ENCODE measurements around the gene FOXP1.

DNA sequence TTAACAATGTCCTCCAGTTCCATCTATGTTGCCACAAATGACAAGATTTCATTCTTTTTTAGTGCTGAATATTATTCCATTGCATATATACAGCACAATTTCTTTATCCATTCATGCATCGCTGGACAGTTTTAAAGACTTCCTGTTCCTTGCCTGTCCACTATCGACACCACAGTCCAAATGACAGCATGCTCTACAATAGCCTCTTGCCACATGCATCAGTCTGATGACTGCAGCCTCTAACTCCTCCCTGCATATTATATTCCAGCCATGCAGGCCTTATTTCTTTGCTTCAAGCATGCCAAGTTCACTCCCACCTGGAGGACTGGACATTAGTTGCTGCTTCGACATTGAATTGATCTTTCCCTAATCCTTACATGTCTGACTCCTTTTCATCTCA is 306.2 kb downstream of the FOXP1 start:
- TF ChIP-seq ZBTB8A (CRISPR knock-in tag; IDR thresholded peaks at IDR 0.05; ENCODE audit: borderline replicate concordance, low read depth), result no peak
- TF ChIP-seq ZNF124 (CRISPR knock-in tag; IDR thresholded peaks at IDR 0.05), result no peak
- TF ChIP-seq CTCF (CRISPR knock-in tag; IDR thresholded peaks at IDR 0.05), result no peak
- TF ChIP-seq MXI1 (IDR thresholded peaks at IDR 0.05; ENCODE audit: borderline replicate concordance, low read depth, low read length), result no peak
- no peak for TF ChIP-seq TRAFD1 (CRISPR knock-in tag; IDR thresholded peaks at IDR 0.05; ENCODE audit: borderline replicate concordance)
- no peak for TF ChIP-seq SYNCRIP (IDR thresholded peaks at IDR 0.05; ENCODE audit: insufficient read depth, low read depth, low read length)
- TF ChIP-seq GABPA (IDR thresholded peaks at IDR 0.05; ENCODE audit: low read depth, low read length), result no peak
- no peak for TF ChIP-seq GABPA (CRISPR knock-in tag; IDR thresholded peaks at IDR 0.05; ENCODE audit: low read depth)
- no peak for TF ChIP-seq RARA (CRISPR knock-in tag; IDR thresholded peaks at IDR 0.05)
- no peak for TF ChIP-seq ONECUT2 (CRISPR knock-in tag; IDR thresholded peaks at IDR 0.05)
